BLaER1 treated with 17β-estradiol and CSF1 and Interleukin-3, amounts not matched to agents 10 nM and 100 nM (cell line): ENCODE data around the gene CYP2W1.

Source experiments
- H3K27ac ChIP-seq, 11 experiments: shearing (Covaris generic); formaldehyde crosslinking; 2 replicates each; pipeline ENCODE4 v1.8.1; 2022
- H3K27me3 ChIP-seq, 11 experiments: shearing (Covaris generic); formaldehyde crosslinking; 2 replicates each; pipeline ENCODE4 v1.8.1; 2022
- H3K36me3 ChIP-seq, 11 experiments: shearing (Covaris generic); formaldehyde crosslinking; 2 replicates each; pipeline ENCODE4 v1.8.1; 2022
- H3K4me1 ChIP-seq, 10 experiments: shearing (Covaris generic); formaldehyde crosslinking; 2 replicates each; pipeline ENCODE4 v1.8.1; 2022
- H3K4me2 ChIP-seq, 11 experiments: shearing (Covaris generic); formaldehyde crosslinking; 2 replicates each; pipeline ENCODE4 v1.8.1; 2022
- H3K4me3 ChIP-seq, 10 experiments: shearing (Covaris generic); formaldehyde crosslinking; 2 replicates each; pipeline ENCODE4 v1.8.1; 2022
- H3K9ac ChIP-seq, 11 experiments: shearing (Covaris generic); formaldehyde crosslinking; 2 replicates each; pipeline ENCODE4 v1.8.1; 2022
- H3K9me3 ChIP-seq, 11 experiments: shearing (Covaris generic); formaldehyde crosslinking; replicated peaks in 1 of 11; 2 replicates each; pipeline ENCODE4 v1.8.1; 2022
- H4K20me1 ChIP-seq, 11 experiments: shearing (Covaris generic); formaldehyde crosslinking; 2 replicates each; pipeline ENCODE4 v1.8.1; 2022
- Cebpa-rat ChIP-seq, 11 experiments: shearing (Covaris generic); IDR thresholded peaks; 2 replicates each; pipeline ENCODE4 v1.8.1; 2022

The CYP2W1 gene

DNA sequence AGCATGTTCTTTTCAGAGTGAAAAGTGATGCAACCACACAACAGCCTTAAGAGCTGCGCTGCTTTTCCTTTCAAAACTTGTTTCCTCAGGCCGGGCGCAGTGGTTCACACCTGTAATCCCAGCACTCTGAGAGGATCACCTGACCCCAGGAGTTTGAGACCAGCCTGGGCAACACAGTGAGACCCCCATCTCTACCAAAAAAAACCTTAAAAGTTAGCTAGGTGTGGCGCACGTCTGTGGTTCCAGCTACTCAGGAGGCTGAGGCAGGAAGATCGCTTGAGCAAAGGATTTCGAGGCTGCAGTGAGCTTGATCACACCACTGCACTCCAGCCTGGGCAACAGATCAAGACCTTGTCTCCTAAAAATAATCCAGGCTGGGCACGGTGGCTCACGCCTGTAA is 9.7 kb upstream of the CYP2W1 start:
- H3K4me1 ChIP-seq: peaks cover 65 to 90% (median 87%) of the 10 kb centered on the region in 10 experiments
- H4K20me1 ChIP-seq: peaks cover 11 to 64% (median 46%) of the 10 kb centered on the region in 11 experiments; a peak in 20 of 22 replicates
- H3K9ac ChIP-seq: peak overlapping the region; percentile 91 to 99 (median 97)
- H3K9me3 ChIP-seq: no peaks in the 10 kb centered on the region
- H3K27me3 ChIP-seq: no peaks in the 10 kb centered on the region
- peaks cover 38 to 57% (median 53%) of the 10 kb centered on the region in 11 experiments for H3K36me3 ChIP-seq
- H3K4me3 ChIP-seq: peak overlapping the region; percentile 81 to 99 (median 97)
- peak overlapping the region in 10 of 11 experiments; percentile 94 to 99 (median 98); a peak in 19 of 22 replicates for H3K27ac ChIP-seq
- no peak for TF ChIP-seq Cebpa-rat (IDR thresholded peaks at IDR 0.05)
- H3K4me2 ChIP-seq: peak overlapping the region; percentile 89 to 98 (median 92)

DNA sequence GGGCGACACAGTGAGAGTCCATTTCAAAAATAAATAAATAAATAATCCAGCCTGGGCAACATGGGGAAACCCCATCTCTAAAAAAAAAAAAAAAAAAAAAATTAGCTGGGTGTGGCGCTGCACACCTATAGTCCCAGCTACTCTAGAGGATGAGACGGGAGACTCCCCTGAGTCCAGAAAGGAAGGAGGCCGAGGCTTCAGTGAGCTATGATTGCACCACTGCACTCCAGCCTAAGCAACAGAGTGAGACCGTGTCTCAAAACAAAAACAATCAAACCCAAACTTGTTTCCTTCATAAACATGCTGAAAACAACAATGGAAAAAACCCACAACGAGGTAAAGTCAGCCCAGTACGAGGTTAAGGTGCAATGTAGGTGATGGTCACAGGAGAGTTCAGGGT is 8.8 kb upstream of the CYP2W1 start:
- peaks cover 8 to 57% (median 39%) of the 10 kb centered on the region in 11 experiments; a peak in 20 of 22 replicates for H4K20me1 ChIP-seq
- peak overlapping the region; percentile 81 to 99 (median 97) for H3K4me3 ChIP-seq
- H3K27ac ChIP-seq: peak overlapping the region; percentile 94 to 99 (median 98)
- H3K27me3 ChIP-seq: no peaks in the 10 kb centered on the region
- H3K9me3 ChIP-seq: no peaks in the 10 kb centered on the region
- H3K4me2 ChIP-seq: peak overlapping the region; percentile 89 to 98 (median 92)
- TF ChIP-seq Cebpa-rat (IDR thresholded peaks at IDR 0.05): peak in 6 of 11 experiments; percentile 15 to 82 (median 54); a peak in 7 of 22 replicates
- peak overlapping the region; percentile 91 to 99 (median 97) for H3K9ac ChIP-seq
- peaks cover 56 to 90% (median 87%) of the 10 kb centered on the region in 10 experiments for H3K4me1 ChIP-seq
- H3K36me3 ChIP-seq: peaks cover 32 to 49% (median 46%) of the 10 kb centered on the region in 11 experiments

DNA sequence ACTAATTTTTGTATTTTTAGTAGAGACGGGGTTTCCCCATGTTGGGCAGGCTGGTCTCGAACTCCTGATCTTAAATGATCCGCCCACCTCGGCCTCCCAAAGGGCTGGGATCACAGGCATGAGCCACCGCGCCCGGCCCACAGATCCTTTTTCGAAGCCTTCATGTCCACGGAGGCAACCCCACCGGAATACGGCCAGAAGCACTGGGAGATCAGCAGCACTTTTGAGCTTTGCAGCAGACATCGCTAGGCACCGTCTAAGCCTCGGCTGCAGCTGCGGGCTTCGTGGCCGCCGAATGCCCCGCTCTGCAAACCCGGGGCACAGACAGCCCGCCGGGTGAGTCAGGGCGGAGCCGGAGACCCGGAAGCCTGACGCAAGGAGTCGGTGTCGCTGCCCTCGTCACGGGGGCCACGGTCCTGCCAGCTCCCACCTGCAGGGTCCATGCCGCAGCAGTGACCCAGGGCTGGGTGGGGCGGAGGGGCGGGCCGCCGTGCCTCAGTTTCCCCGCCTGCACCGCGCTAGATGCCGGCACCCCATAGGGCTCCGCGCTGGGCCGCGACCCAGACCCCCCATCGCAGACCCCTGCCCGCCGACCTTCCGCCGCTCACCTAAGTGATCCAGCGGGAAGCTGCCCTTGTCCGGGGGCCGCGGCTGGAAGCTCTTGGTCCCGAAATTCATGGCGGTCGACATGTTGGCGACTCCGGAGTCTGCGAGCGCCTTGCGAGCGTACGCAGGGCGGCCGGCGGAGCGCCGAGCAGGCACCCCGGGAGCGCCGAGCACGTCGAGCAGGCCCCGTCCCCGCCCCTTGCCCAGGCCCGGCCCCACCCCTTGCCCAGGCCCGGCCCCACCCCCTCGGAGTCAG is 7.9 kb upstream of the CYP2W1 start, which contains the start of gene COX19:
COX19 (minus strand) TSS at position 730 of the 862 bp plus-strand sequence; CDS start at position 690, 40 bp downstream.
- peak within 1 kb of the TSS; percentile 94 to 99 (median 98) for H3K27ac ChIP-seq
- H3K4me3 ChIP-seq: peak within 1 kb of the TSS; percentile 81 to 99 (median 97)
- H3K4me2 ChIP-seq: peak within 1 kb of the TSS; percentile 89 to 98 (median 92)
- no peak for TF ChIP-seq Cebpa-rat (IDR thresholded peaks at IDR 0.05)
- peaks cover 53 to 90% (median 87%) of the 10 kb centered on the region in 10 experiments for H3K4me1 ChIP-seq
- peak within 1 kb of the TSS; percentile 91 to 99 (median 97) for H3K9ac ChIP-seq
- no peaks in the 10 kb centered on the region for H3K9me3 ChIP-seq
- H3K27me3 ChIP-seq: no peaks in the 10 kb centered on the region
- peaks cover 25 to 40% (median 37%) of the 10 kb centered on the region in 11 experiments for H3K36me3 ChIP-seq
- H4K20me1 ChIP-seq: peaks cover 5 to 48% (median 31%) of the 10 kb centered on the region in 11 experiments; a peak in 19 of 22 replicates

DNA sequence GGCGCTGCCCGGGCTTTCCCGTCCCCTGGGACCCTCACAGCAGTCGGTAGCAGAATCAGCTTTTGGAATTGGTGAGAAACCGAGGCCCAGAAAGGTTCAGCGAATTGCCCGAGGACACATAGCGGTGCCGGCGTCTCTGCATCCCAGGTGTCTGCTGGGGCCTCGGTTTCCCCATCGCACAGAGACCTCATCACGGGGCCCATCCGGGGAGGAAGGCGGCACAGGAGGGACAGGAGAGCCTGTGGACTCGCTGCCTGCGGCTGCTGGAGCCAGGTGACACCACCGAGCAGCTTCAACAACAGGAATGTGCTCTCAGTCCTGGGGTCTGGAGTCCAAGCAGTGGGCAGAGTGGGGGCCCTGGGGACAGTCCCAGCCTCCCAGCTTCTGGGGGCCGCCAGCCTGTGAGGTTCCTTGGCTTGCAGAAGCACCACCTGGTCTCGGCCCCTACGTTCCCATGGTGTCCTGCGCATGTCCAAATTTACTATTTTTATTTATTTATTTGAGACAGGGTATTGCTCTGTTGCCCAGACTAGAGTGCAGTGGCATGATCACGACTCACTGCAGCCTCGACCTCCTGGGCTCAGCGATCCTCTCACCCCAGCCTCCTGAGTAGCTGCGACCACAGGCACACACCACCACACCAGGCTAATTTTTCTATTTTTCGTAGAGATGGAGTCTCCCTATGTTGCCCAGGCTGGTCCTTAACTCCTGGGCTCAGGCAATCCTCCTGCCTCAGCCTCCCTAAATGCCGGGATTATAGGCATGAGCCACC is 7.1 kb upstream of the CYP2W1 start:
- Histone ChIP-seq H3K4me3 (peak overlapping the region in 8 of 10 experiments; percentile 81 to 99 (median 97); a peak in 13 of 20 replicates), H3K27ac (peak overlapping the region in 8 of 11 experiments; percentile 38 to 99 (median 62); a peak in 15 of 22 replicates), H3K4me2 (peak overlapping the region; percentile 63 to 94 (median 80)), H3K27me3 (no peaks in the 10 kb centered on the region), H3K9me3 (no peaks in the 10 kb centered on the region), H3K4me1 (peaks cover 52 to 90% (median 87%) of the 10 kb centered on the region in 10 experiments), H3K9ac (peak overlapping the region in 6 of 11 experiments; percentile 39 to 98 (median 58); a peak in 9 of 22 replicates), H3K36me3 (peaks cover 18 to 32% (median 29%) of the 10 kb centered on the region in 11 experiments), H4K20me1 (peaks cover 5 to 41% (median 25%) of the 10 kb centered on the region in 11 experiments; a peak in 19 of 22 replicates)
- TF ChIP-seq Cebpa-rat (IDR thresholded peaks at IDR 0.05): no peak

DNA sequence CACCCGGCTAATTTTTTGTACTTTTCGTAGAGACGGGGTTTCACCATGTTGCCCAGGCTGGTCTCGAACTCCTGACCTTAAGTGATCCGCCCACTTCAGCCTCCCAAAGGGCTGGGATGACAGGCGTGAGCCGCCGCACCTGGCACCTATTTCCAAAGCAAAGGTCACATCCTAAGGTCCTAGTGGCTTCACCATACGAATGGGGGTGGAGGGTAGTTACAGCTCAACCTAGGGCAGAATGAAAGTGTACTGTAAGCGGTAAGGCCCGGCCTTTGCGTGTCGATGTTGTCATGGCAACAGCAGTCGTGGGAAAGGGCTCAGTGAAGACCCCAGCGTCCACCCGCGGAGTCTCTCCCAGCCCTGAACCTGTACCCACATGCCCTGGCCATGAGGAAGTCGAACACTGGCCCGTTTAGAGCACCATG is 6.1 kb upstream of the CYP2W1 start:
- TF ChIP-seq Cebpa-rat (IDR thresholded peaks at IDR 0.05): no peak
- peaks cover 15 to 21% (median 19%) of the 10 kb centered on the region in 11 experiments for H3K36me3 ChIP-seq
- no peaks in the 10 kb centered on the region for H3K27me3 ChIP-seq
- peak overlapping the region; percentile 17 to 94 (median 73); a peak in 19 of 22 replicates for H3K4me2 ChIP-seq
- H3K4me3 ChIP-seq: no peak overlapping the region
- H3K9ac ChIP-seq: peak overlapping the region in 5 of 11 experiments; percentile 21 to 60 (median 49); a peak in 8 of 22 replicates
- peaks cover 42 to 90% (median 87%) of the 10 kb centered on the region in 10 experiments for H3K4me1 ChIP-seq
- H3K27ac ChIP-seq: peak overlapping the region in 8 of 11 experiments; percentile 18 to 99 (median 60); a peak in 15 of 22 replicates
- H3K9me3 ChIP-seq: no peaks in the 10 kb centered on the region
- H4K20me1 ChIP-seq: peaks cover 5 to 33% (median 24%) of the 10 kb centered on the region in 11 experiments; a peak in 19 of 22 replicates

DNA sequence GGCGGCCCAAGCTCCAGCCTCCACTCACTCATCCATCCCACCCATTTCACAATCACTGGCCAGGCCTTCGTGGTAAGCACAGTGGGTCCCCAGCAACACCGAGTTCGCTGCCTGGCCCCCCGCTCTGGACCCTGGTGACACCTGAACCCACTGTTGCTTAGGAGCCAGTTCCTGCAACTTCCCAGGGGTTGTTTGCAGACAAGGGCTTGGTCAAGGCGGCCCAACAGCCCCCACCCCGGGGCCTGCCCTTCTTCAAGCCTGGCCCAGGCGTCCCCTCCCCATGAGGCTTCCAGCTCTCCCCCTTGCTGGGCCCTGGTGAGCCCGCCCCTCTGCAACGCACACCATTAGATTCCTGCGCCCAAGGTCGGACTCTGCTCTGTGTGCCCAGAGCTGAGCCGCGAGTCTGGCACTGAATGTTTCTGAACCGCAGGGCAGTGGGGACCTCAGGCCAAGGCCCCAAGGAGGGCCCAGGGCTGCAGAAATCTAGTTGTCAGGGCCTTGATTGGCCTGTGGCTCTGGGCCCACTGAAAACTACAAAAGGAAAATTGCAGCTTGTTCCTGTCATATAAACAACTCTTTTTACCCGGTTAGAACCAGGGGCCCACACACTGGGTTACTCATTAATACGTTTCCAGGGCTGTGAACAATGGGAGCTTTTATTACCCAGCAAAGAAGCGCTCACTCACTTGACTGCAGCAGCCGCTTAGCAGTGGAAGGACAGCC is 5.5 kb upstream of the CYP2W1 start:
- H3K4me1 ChIP-seq: peaks cover 41 to 90% (median 87%) of the 10 kb centered on the region in 10 experiments
- H3K27ac ChIP-seq: peak overlapping the region in 8 of 11 experiments; percentile 18 to 99 (median 60); a peak in 15 of 22 replicates

DNA sequence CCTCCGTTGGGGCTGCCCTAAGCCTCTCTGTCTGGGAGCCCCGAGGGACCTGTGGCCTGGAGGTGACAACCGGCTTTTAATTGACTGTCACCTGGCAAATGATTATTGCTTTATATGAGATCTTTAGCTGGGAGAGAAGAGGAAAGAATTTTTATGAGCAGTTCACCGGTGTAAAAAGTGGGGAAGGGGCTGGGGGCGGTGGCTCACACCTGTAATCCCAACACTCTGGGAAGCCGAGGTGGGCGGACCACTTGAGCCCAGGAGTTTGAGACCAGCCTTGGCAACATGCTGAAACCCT is 5.0 kb upstream of the CYP2W1 start:
- H3K9ac ChIP-seq: peak overlapping the region in 5 of 11 experiments; percentile 21 to 60 (median 49); a peak in 7 of 22 replicates

More for the DNA sequence above, 5.5 kb upstream of the CYP2W1 start:
- no peak; a peak in 1 of 22 replicates for TF ChIP-seq Cebpa-rat (IDR thresholded peaks at IDR 0.05)
- Histone ChIP-seq H3K9ac (peak overlapping the region in 7 of 11 experiments; percentile 1 to 60 (median 37); a peak in 10 of 22 replicates), H3K4me2 (peak overlapping the region; percentile 17 to 94 (median 73); a peak in 20 of 22 replicates), H3K36me3 (peaks cover 9 to 16% (median 13%) of the 10 kb centered on the region in 11 experiments), H3K4me3 (no peak overlapping the region), H3K9me3 (no peaks in the 10 kb centered on the region), H4K20me1 (peaks cover 5 to 28% (median 24%) of the 10 kb centered on the region in 11 experiments; a peak in 19 of 22 replicates), H3K27me3 (peaks cover 0 to 4% (median 0%) of the 10 kb centered on the region in 11 experiments; a peak in 1 of 22 replicates)

More for the DNA sequence above, 5.0 kb upstream of the CYP2W1 start:
- peaks cover 4 to 10% (median 8%) of the 10 kb centered on the region in 11 experiments; a peak in 20 of 22 replicates for H3K36me3 ChIP-seq
- H3K4me1 ChIP-seq: peaks cover 38 to 90% (median 86%) of the 10 kb centered on the region in 10 experiments
- H4K20me1 ChIP-seq: peaks cover 5 to 23% (median 20%) of the 10 kb centered on the region in 11 experiments; a peak in 19 of 22 replicates
- no peak overlapping the region for H3K4me3 ChIP-seq
- H3K27ac ChIP-seq: peak overlapping the region in 7 of 11 experiments; percentile 36 to 99 (median 63); a peak in 10 of 22 replicates
- H3K9me3 ChIP-seq: no peaks in the 10 kb centered on the region
- peak overlapping the region in 8 of 11 experiments; percentile 63 to 94 (median 78); a peak in 15 of 22 replicates for H3K4me2 ChIP-seq
- no peak for TF ChIP-seq Cebpa-rat (IDR thresholded peaks at IDR 0.05)
- H3K27me3 ChIP-seq: peaks cover 0 to 7% (median 0%) of the 10 kb centered on the region in 11 experiments; a peak in 1 of 22 replicates
